NCI-H2196 (cell line): Measurements from ENCODE around the gene C2CD4A.
A peak's percentile ranks its signal among the peaks of the same experiment; 100 is the strongest.
"Not testable (repeated sequence)": the region's sequence is repeated elsewhere in the genome, so short reads cannot be mapped to it uniquely, and the experiment has no call there.

Source experiments
- DNase-seq: peaks from one replicate; lab custom pipeline; 2025; ENCODE audit not compliant: unreplicated experiment; lab: John Stamatoyannopoulos, UW

The C2CD4A gene

GRCh38 chr15:62066663-62067447, at the start of gene C2CD4A:
Gene C2CD4A, plus strand, starts transcription at chr15:62066977. Its CDS starts 637 bp downstream, at chr15:62067614.
- peak; percentile 71 for DNase-seq

- DNase-seq = no peak
Measured at GRCh38 chr15:62020576-62021160, 46.1 kb upstream of the C2CD4A start.

GRCh38 chr15:62021991-62022600, 44.7 kb upstream of the C2CD4A start:
- no peak for DNase-seq

- no peak for DNase-seq
Measured at GRCh38 chr15:62026487-62027262, 40.1 kb upstream of the C2CD4A start.

- DNase-seq = no peak
Measured at GRCh38 chr15:62027263-62027565, 39.6 kb upstream of the C2CD4A start.

- DNase-seq = no peak
Measured at GRCh38 chr15:62027916-62028315, 38.9 kb upstream of the C2CD4A start.

- no peak for DNase-seq
Measured at GRCh38 chr15:62035256-62035924, 31.4 kb upstream of the C2CD4A start.

- DNase-seq = no peak
Measured at GRCh38 chr15:62046078-62046743, 20.6 kb upstream of the C2CD4A start.

GRCh38 chr15:62047282-62047827, 19.4 kb upstream of the C2CD4A start:
- DNase-seq = no peak

- not testable (repeated sequence) for DNase-seq
Measured at GRCh38 chr15:62048254-62048653, 18.5 kb upstream of the C2CD4A start.

- no peak for DNase-seq
Measured at GRCh38 chr15:62050115-62050514, 16.7 kb upstream of the C2CD4A start.

GRCh38 chr15:62051166-62051565, 15.6 kb upstream of the C2CD4A start:
- no peak for DNase-seq

- no peak for DNase-seq
Measured at GRCh38 chr15:62052713-62053112, 14.1 kb upstream of the C2CD4A start.

GRCh38 chr15:62053439-62054085, 13.2 kb upstream of the C2CD4A start:
- no peak for DNase-seq

- no peak for DNase-seq
Measured at GRCh38 chr15:62054979-62055378, 11.8 kb upstream of the C2CD4A start.

GRCh38 chr15:62057341-62057980, 9.3 kb upstream of the C2CD4A start:
- DNase-seq = no peak

GRCh38 chr15:62058327-62059028, 8.3 kb upstream of the C2CD4A start:
- DNase-seq = no peak

- DNase-seq = no peak
Measured at GRCh38 chr15:62059108-62059815, 7.5 kb upstream of the C2CD4A start.
